ENCODE measurements around the gene RBMS1. TPM values are rescaled to one million over a fixed set of nuclear protein-coding genes. Genes with fewer than 3 reads are reported as not detected.

RBMS1 gene
- total RNA-seq, 2 experiments from 2014 or later: 84.7 to 87.9 TPM

DNA sequence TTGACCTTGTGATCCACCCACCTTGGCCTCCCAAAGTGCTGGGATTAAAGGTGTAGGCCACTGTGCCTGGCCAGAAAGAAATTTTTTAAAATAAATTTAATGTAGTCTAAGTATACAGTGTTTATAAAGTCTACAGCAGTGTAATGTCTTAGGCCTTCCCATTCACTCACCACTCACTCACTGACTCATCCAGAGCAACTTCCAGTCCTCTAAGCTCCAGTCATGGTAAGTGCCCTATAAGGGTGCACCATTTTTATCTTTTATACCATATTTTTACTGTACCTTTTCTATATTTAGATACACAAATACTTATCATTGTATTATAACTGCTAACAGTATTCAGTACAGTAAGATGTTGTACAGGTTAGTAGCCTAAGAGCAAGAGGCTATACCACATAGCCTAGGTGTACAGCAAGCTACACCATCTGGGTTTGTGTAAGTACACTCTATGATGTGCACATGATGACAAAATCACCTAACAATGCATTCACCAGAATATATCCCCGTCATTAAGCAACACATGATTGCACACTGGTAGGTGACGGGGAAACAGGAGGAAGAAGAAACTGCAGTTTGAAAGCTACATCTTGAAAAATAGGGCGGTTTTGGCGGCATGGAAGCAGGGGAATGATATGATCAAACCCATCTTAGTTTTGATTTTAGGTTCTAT lies 188.4 kb downstream of the RBMS1 start:
- Mint-ChIP-seq H3K4me3 (no peak overlapping the region), H3K4me1 (ENCODE audit: low read depth) (peaks cover 8% of the 10 kb centered on the region), H3K9me3 (ENCODE audit: insufficient read depth) (no peaks in the 10 kb centered on the region), H3K36me3 (ENCODE audit: low read depth) (peaks cover 48% of the 10 kb centered on the region), H3K27ac (no peak overlapping the region), H3K27me3 (ENCODE audit: low read depth) (no peaks in the 10 kb centered on the region)
- ATAC-seq (no peak), DNase-seq (no peak)
- ChIA-PET POLR2A (no interaction called here), CTCF (no interaction called here)

DNA sequence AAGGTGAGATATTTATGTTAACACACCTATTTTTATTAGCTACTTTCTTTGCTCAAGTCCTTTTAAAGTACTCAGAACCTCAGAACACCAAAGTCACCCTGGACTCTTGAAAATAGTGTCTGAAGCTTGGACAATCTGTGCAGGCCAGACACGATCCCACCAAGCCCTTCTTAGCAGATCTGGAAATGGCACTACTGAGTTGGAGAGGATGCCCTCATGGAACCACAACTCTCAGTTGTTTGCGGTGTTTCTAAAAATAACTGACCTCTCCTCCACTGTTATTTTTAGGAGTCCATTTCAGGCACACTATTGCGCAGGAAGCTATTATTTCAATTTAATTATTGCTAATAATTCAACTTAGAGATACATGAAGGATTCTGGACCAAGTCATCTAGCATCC lies 190.1 kb downstream of the RBMS1 start:
- POLR2A ChIA-PET: no interaction called here
- Mint-ChIP-seq H3K27me3 (ENCODE audit: low read depth) (no peaks in the 10 kb centered on the region), H3K9me3 (ENCODE audit: insufficient read depth) (no peaks in the 10 kb centered on the region), H3K4me3 (no peak overlapping the region), H3K36me3 (ENCODE audit: low read depth) (peaks cover 54% of the 10 kb centered on the region), H3K27ac (no peak overlapping the region), H3K4me1 (ENCODE audit: low read depth) (peaks cover 18% of the 10 kb centered on the region)
- CTCF ChIA-PET: interaction anchor here (1.3 kb wide), 1 partner anchor 20 kb away, joined by 4 read pairs; no protein-coding TSS in a partner anchor
- no peak for ATAC-seq
- DNase-seq: no peak

DNA sequence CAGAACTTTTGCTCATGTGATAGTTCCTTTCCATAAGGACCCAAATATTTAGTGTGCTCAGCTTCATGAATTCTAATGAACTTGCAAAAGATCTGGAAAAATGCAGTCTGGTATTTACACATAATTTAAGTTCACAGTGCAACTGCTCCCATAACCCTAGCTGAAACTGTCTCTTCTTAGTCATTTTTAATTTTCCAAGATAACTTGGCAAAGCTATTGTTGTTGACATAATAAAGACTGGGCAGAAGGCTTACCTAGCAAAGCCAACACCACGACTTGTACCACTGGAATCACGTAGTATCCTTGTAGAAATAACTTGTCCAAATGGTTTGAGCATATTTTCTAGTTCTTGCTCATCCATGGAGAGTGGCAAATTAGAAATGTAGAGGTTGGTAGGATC lies 190.5 kb downstream of the RBMS1 start:
- Mint-ChIP-seq H3K4me3 (no peak overlapping the region), H3K36me3 (ENCODE audit: low read depth) (peaks cover 55% of the 10 kb centered on the region), H3K27ac (no peak overlapping the region), H3K9me3 (ENCODE audit: insufficient read depth) (no peaks in the 10 kb centered on the region), H3K27me3 (ENCODE audit: low read depth) (no peaks in the 10 kb centered on the region), H3K4me1 (ENCODE audit: low read depth) (peaks cover 18% of the 10 kb centered on the region)
- ATAC-seq (no peak), DNase-seq (no peak)
- ChIA-PET POLR2A (no interaction called here), CTCF (interaction anchor here (1.3 kb wide), 1 partner anchor 21 kb away, joined by 4 read pairs; no protein-coding TSS in a partner anchor)

DNA sequence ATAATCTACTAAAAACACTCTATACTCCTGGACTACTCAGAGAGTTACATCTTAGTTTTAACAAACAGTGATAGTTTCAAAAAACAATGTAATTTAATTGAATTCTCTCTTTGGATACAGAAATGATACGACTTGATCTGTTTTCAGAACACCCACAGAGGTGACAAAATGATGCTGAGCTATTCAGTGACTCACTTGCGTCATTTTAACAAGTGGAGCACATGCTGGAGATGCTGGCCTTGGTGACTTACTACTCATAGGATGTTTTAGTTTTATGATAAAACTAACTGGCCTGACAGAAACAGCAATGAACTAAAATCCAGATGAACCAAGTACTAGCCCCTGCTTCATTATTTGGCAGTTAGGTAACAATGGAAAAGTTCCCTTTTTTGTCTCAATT lies 192.2 kb downstream of the RBMS1 start:
- POLR2A ChIA-PET: no interaction called here
- Mint-ChIP-seq H3K9me3 (ENCODE audit: insufficient read depth) (no peaks in the 10 kb centered on the region), H3K27ac (no peak overlapping the region), H3K36me3 (ENCODE audit: low read depth) (peaks cover 65% of the 10 kb centered on the region), H3K4me3 (no peak overlapping the region), H3K27me3 (ENCODE audit: low read depth) (no peaks in the 10 kb centered on the region), H3K4me1 (ENCODE audit: low read depth) (peaks cover 30% of the 10 kb centered on the region)
- ATAC-seq (no peak), DNase-seq (no peak)
- CTCF ChIA-PET: no interaction called here

DNA sequence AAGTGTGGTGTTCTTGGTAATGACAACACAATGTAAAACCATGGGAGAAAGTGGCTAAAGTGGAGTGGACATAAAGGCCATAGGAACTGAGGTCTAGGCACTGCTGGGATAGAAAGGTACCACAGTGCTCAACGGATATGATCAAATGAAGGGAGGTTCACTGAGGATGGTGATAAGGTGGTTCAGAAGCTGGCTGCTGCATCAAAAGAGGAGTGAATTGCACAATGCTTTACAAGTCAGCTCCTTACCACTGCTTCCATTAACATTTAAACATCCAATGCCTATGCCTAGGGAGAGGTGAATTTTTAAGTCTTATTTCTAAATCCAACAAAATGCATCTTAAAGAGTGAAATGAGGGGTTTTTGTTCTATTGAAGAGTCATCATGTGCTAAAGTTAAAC lies 193.4 kb downstream of the RBMS1 start:
- no peaks in the 10 kb centered on the region for H3K9me3 Mint-ChIP-seq (ENCODE audit: insufficient read depth)
- POLR2A ChIA-PET: interaction anchor here (0.7 kb wide), 1 partner anchor 14 kb away, joined by 3 read pairs; no protein-coding TSS in a partner anchor
- no peaks in the 10 kb centered on the region for H3K27me3 Mint-ChIP-seq (ENCODE audit: low read depth)
- peaks cover 73% of the 10 kb centered on the region for H3K36me3 Mint-ChIP-seq (ENCODE audit: low read depth)
- H3K4me1 Mint-ChIP-seq (ENCODE audit: low read depth): peaks cover 42% of the 10 kb centered on the region
- ATAC-seq: no peak
- H3K27ac Mint-ChIP-seq: no peak overlapping the region
- no peak for DNase-seq
- H3K4me3 Mint-ChIP-seq: no peak overlapping the region
- CTCF ChIA-PET: interaction anchor here (0.7 to 1.4 kb wide), 2 partner anchors 23 to 129 kb away, joined by 3 to 7 read pairs; no protein-coding TSS in a partner anchor

DNA sequence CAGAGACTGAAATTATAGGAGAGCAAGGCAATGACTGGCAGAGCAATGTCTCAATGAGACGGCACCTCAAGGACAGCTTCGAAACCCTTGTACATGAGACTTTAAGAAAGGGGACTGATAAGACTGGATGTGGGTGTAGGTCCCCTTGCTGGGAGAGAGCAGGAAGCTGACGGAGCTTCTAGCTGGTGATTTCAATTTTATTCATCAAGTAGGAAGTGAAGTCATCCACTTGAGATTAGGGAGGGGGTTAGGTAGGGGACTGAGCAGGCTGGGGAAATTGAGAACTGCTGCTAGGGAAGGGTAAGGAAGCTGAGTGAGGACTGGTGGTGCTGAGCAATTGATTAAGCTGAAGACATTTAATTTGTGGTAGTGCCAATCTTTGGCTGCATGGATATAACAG lies 194.1 kb downstream of the RBMS1 start:
- DNase-seq (no peak), ATAC-seq (no peak)
- Mint-ChIP-seq H3K4me1 (ENCODE audit: low read depth) (peaks cover 49% of the 10 kb centered on the region), H3K27ac (peak overlapping the region; percentile 5), H3K36me3 (ENCODE audit: low read depth) (peaks cover 79% of the 10 kb centered on the region), H3K9me3 (ENCODE audit: insufficient read depth) (no peaks in the 10 kb centered on the region), H3K4me3 (no peak overlapping the region), H3K27me3 (ENCODE audit: low read depth) (no peaks in the 10 kb centered on the region)
- CTCF ChIA-PET: interaction anchor here (1.4 kb wide), 1 partner anchor 24 kb away, joined by 7 read pairs; no protein-coding TSS in a partner anchor
- POLR2A ChIA-PET: interaction anchor here (0.7 kb wide), 1 partner anchor 15 kb away, joined by 3 read pairs; no protein-coding TSS in a partner anchor

DNA sequence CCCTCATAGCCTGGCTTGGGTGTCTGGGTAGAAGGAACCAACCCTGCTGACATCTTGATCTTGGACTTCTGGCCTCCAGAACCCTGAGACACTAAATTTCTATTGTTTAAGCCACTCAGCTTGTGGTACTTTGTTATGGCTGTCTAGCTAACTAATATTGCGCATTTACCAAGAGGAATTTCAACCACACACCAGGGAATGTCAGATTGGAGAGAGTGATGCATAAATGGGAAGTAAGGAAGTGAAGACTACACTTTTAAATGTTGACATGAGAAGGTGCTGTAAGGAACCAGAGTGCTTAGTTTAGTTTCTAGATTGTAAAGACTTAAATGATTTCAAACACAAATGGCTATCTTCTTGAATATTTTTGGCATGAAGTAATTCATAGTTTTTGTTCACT lies 194.6 kb downstream of the RBMS1 start:
- H3K27ac Mint-ChIP-seq: no peak overlapping the region
- no peaks in the 10 kb centered on the region for H3K9me3 Mint-ChIP-seq (ENCODE audit: insufficient read depth)
- no peak for ATAC-seq
- no peak overlapping the region for H3K4me3 Mint-ChIP-seq
- H3K36me3 Mint-ChIP-seq (ENCODE audit: low read depth): peaks cover 82% of the 10 kb centered on the region
- DNase-seq: no peak
- H3K27me3 Mint-ChIP-seq (ENCODE audit: low read depth): no peaks in the 10 kb centered on the region
- ChIA-PET CTCF (no interaction called here), POLR2A (no interaction called here)
- peaks cover 53% of the 10 kb centered on the region for H3K4me1 Mint-ChIP-seq (ENCODE audit: low read depth)

DNA sequence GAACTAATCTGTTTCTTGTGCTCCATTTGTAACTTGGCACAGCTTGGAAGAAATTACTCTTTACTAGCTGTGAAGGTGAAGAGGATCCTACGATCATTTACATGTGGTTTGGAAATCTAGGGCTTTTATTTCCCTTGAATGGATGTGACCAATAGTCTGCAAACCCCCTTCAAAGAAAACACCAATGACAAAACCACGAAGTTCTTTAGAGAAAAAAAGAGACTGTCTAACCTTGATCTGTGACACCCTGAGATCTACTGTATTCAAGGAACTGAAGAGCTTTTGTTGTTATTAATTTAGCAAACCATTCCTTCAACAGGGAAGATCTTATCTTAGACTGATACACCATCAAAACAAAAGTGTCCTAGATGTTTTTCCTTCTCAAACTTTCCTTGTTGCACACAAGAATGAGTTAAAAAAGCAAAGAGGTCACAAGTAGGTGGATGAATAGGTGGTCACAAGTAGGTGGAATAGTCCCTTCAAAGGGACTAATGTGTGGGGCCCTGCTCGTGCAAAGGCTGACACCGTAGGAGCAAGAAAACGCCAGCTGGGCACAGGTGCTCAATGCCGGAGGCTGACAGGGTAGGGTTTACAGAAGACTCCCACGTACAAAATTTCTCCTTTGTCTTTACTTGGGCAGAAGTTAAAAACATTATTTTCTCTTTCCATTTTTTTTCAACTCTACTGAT lies 197.9 kb downstream of the RBMS1 start:
- DNase-seq (no peak), ATAC-seq (peak; percentile 51)
- CTCF ChIA-PET: interaction anchor here (1.3 to 1.4 kb wide), 2 partner anchors 44 to 76 kb away, joined by 3 to 5 read pairs; no protein-coding TSS in a partner anchor
- POLR2A ChIA-PET: no interaction called here
- H3K9me3 Mint-ChIP-seq (ENCODE audit: insufficient read depth): no peaks in the 10 kb centered on the region
- H3K27ac Mint-ChIP-seq: no peak overlapping the region
- no peaks in the 10 kb centered on the region for H3K27me3 Mint-ChIP-seq (ENCODE audit: low read depth)
- peaks cover 84% of the 10 kb centered on the region for H3K36me3 Mint-ChIP-seq (ENCODE audit: low read depth)
- H3K4me3 Mint-ChIP-seq: no peak overlapping the region
- H3K4me1 Mint-ChIP-seq (ENCODE audit: low read depth): peaks cover 47% of the 10 kb centered on the region

DNA sequence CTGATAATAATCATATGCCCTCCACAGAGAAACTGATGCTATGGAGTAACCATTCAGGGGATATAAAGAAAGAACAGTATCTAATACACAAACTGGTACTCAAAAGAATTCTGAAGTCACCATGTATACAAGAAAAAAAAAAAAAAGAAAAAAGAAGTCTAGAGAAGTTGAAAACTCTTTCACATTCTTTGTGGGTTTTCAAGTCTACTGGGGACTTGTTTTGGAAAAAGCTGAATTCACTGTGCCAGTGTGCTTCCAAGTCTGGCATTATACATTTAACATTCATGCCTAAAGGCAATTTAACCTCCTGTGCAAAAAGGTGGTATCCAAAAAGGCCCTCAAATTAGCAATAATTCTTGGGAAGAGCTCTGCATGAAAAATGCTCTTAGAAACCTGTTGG lies 198.7 kb downstream of the RBMS1 start:
- Mint-ChIP-seq H3K4me1 (ENCODE audit: low read depth) (peaks cover 42% of the 10 kb centered on the region), H3K27ac (no peak overlapping the region), H3K9me3 (ENCODE audit: insufficient read depth) (no peaks in the 10 kb centered on the region), H3K4me3 (no peak overlapping the region), H3K27me3 (ENCODE audit: low read depth) (no peaks in the 10 kb centered on the region), H3K36me3 (ENCODE audit: low read depth) (peaks cover 80% of the 10 kb centered on the region)
- CTCF ChIA-PET: interaction anchor here (1.3 to 1.4 kb wide), 2 partner anchors 43 to 75 kb away, joined by 3 to 5 read pairs; no protein-coding TSS in a partner anchor
- DNase-seq (no peak), ATAC-seq (no peak)
- POLR2A ChIA-PET: no interaction called here

DNA sequence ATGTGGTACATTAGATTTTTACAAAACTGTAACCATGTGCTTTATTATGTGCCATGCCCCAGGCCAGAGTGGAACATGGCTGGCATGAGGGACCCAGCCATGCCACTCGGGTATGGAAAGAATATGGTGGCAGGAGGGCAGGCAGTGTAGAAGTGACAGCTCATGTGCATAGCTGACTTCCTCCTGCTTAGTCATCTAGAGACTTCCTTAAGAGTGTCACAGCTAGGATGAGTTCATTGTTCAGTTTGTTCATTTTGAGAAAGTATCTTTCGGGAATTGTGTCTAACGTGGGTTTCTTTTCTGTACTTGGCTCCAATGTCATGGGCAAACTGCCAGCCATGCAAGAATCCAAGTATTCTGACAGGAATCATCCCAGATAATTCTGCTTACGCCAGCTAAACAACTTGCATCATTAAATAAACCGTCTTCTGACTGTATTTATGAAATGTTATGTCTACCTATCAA lies 199.2 kb downstream of the RBMS1 start:
- H3K9me3 Mint-ChIP-seq (ENCODE audit: insufficient read depth): no peaks in the 10 kb centered on the region
- ATAC-seq: no peak
- H3K4me1 Mint-ChIP-seq (ENCODE audit: low read depth): peaks cover 37% of the 10 kb centered on the region

DNA sequence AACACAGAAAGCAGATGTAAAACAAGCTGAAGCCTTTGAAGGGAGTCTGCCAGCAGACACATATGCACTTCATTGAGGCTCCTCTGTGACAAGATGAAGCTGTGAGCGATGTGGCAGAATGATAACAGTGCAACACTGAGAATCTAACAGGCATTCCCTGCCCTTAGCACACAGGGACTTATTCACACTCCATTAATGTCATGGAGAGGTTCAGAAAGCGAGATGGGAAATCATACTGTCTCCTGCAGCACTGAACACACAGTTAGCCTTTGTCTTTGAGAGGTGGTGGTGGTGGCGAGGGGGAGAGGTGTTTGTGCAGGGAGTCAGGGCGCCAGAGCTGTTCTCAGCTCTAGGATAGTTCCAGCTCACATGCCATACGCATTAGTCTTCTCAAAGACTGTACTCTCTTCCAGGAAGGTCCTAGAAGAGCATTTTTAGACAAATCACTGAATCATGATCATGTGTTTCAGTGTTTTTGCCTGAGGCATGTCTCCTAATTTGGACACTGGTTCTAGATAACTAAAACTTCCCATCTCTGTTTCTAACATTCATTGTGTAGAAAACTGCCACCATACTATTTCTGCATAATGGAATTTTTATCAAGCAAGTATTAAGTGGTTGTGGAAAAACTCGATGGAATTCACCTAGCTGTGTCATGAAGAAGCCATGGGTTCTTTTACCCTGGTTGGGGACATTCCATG lies 200.1 kb downstream of the RBMS1 start:
- Mint-ChIP-seq H3K27ac (no peak overlapping the region), H3K9me3 (ENCODE audit: insufficient read depth) (no peaks in the 10 kb centered on the region), H3K4me1 (ENCODE audit: low read depth) (peaks cover 35% of the 10 kb centered on the region), H3K27me3 (ENCODE audit: low read depth) (no peaks in the 10 kb centered on the region), H3K4me3 (no peak overlapping the region), H3K36me3 (ENCODE audit: low read depth) (peaks cover 74% of the 10 kb centered on the region)
- CTCF ChIA-PET: interaction anchor here (1.5 kb wide), 1 partner anchor 24 kb away, joined by 7 read pairs; no protein-coding TSS in a partner anchor
- no peak for DNase-seq
- no peak for ATAC-seq
- POLR2A ChIA-PET: no interaction called here

More for the DNA sequence above, 199.2 kb downstream of the RBMS1 start:
- POLR2A ChIA-PET: no interaction called here
- Mint-ChIP-seq H3K27me3 (ENCODE audit: low read depth) (no peaks in the 10 kb centered on the region), H3K36me3 (ENCODE audit: low read depth) (peaks cover 77% of the 10 kb centered on the region), H3K4me3 (no peak overlapping the region), H3K27ac (no peak overlapping the region)
- peak; percentile 27 for DNase-seq
- CTCF ChIA-PET: interaction anchor here (1.3 to 1.4 kb wide), 2 partner anchors 42 to 74 kb away, joined by 3 to 5 read pairs; no protein-coding TSS in a partner anchor

Measured in activated CD8-positive, alpha-beta T cell treated with anti-CD3 and anti-CD28 coated beads, Interleukin-2, amount 10 ng/mL, durations not matched to agents 7 days and 5 days (primary cell).